ENCODE data around the gene BTBD6. TPM values are rescaled to one million over a fixed set of nuclear protein-coding genes. Genes with fewer than 3 reads are reported as not detected.

The BTBD6 gene
- total and polyA plus RNA-seq, 2 donors from 2014 or later, result 33.3 to 38.9 TPM

- Histone ChIP-seq H3K9me3 (ENCODE audit: control insufficient read depth in 2 of 3, insufficient read depth in 1 of 3, low read length in 3 of 3) (no peaks in the 10 kb centered on the region), H3K4me3 (ENCODE audit: low read length in 3 of 3) (no peak overlapping the region), H3K9ac (ENCODE audit: low read length in 3 of 3) (no peak overlapping the region), H3K27me3 (ENCODE audit: control insufficient read depth, insufficient read depth, low read length) (no peaks in the 10 kb centered on the region), H3K4me1 (ENCODE audit: control insufficient read depth in 2 of 3, insufficient read depth in 2 of 3, low read depth in 1 of 3, low read length in 3 of 3) (peaks cover 0 to 29% (median 0%) of the 10 kb centered on the region in 3 donors), H3K27ac (ENCODE audit: low read depth in 2 of 2, low read length in 2 of 2) (no peak overlapping the region), H3K36me3 (ENCODE audit: control insufficient read depth in 2 of 3, insufficient read depth in 3 of 3, low read length in 3 of 3) (no peaks in the 10 kb centered on the region)
- TF ChIP-seq, protein P1, sequence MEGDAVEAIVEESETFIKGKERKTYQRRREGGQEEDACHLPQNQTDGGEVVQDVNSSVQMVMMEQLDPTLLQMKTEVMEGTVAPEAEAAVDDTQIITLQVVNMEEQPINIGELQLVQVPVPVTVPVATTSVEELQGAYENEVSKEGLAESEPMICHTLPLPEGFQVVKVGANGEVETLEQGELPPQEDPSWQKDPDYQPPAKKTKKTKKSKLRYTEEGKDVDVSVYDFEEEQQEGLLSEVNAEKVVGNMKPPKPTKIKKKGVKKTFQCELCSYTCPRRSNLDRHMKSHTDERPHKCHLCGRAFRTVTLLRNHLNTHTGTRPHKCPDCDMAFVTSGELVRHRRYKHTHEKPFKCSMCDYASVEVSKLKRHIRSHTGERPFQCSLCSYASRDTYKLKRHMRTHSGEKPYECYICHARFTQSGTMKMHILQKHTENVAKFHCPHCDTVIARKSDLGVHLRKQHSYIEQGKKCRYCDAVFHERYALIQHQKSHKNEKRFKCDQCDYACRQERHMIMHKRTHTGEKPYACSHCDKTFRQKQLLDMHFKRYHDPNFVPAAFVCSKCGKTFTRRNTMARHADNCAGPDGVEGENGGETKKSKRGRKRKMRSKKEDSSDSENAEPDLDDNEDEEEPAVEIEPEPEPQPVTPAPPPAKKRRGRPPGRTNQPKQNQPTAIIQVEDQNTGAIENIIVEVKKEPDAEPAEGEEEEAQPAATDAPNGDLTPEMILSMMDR (IDR thresholded peaks at IDR 0.05; ENCODE audit: borderline replicate concordance, extremely low read depth, insufficient read depth), result no peak
- intact Hi-C loops (cut with DNase I), result loop anchor here (5.0 kb wide), 1 partner anchor 152 kb away; no protein-coding TSS in a partner anchor
- DNase-seq (no peak), FAIRE-seq (no peak)
These were observed 48.3 kb upstream of the BTBD6 start for GRCh38 chr14:105200074-105200473.

DNA sequence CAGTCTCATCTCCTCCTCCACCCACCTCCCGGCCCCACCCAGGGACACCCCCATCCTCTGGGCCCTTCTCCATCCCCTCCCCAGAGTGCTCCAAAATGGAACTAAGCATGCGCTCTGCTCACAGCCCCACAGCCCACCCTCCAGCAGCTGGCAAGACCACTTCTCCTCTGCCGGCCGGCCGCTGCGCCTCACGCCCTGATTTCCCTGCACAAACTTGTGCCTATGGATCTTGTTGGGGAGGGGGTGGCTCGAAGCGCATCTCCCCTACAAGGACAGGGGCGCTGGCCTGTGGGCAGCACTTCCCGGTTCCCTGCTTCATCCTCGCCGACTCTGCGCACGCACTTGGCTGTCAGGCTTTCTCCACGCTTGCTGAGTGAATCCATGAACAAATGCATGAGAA lies 47.7 kb upstream of the BTBD6 start:
- no peak overlapping the region for H3K9ac ChIP-seq (ENCODE audit: low read length in 3 of 3)
- no peaks in the 10 kb centered on the region for H3K27me3 ChIP-seq (ENCODE audit: control insufficient read depth, insufficient read depth, low read length)

GRCh38 chr14:105201156-105201924 lies 47.0 kb upstream of the BTBD6 start:
- peak in 1 of 5 donors; percentile 58 for DNase-seq
- intact Hi-C loops (cut with DNase I), result loop anchor here (5.0 kb wide), 1 partner anchor 151 kb away; no protein-coding TSS in a partner anchor

More for the DNA sequence above, 47.7 kb upstream of the BTBD6 start:
- intact Hi-C loops (cut with DNase I), result loop anchor here (5.0 kb wide), 1 partner anchor 152 kb away; no protein-coding TSS in a partner anchor
- Histone ChIP-seq H3K36me3 (ENCODE audit: control insufficient read depth in 2 of 3, insufficient read depth in 3 of 3, low read length in 3 of 3) (no peaks in the 10 kb centered on the region), H3K27ac (ENCODE audit: low read depth in 2 of 2, low read length in 2 of 2) (no peak overlapping the region), H3K9me3 (ENCODE audit: control insufficient read depth in 2 of 3, insufficient read depth in 1 of 3, low read length in 3 of 3) (no peaks in the 10 kb centered on the region), H3K4me3 (ENCODE audit: low read length in 3 of 3) (no peak overlapping the region), H3K4me1 (ENCODE audit: control insufficient read depth in 2 of 3, insufficient read depth in 2 of 3, low read depth in 1 of 3, low read length in 3 of 3) (peaks cover 0 to 35% (median 2%) of the 10 kb centered on the region in 3 donors)
- DNase-seq (no peak), FAIRE-seq (no peak)
- TF ChIP-seq, protein P1 (IDR thresholded peaks at IDR 0.05; ENCODE audit: borderline replicate concordance, extremely low read depth, insufficient read depth), result no peak

More at GRCh38 chr14:105201156-105201924, 47.0 kb upstream of the BTBD6 start:
- TF ChIP-seq, protein P1 (IDR thresholded peaks at IDR 0.05; ENCODE audit: borderline replicate concordance, extremely low read depth, insufficient read depth), result no peak
- Histone ChIP-seq H3K9me3 (ENCODE audit: control insufficient read depth in 2 of 3, insufficient read depth in 1 of 3, low read length in 3 of 3) (no peaks in the 10 kb centered on the region), H3K4me3 (ENCODE audit: low read length in 3 of 3) (no peak overlapping the region), H3K36me3 (ENCODE audit: control insufficient read depth in 2 of 3, insufficient read depth in 3 of 3, low read length in 3 of 3) (no peaks in the 10 kb centered on the region), H3K4me1 (ENCODE audit: control insufficient read depth in 2 of 3, insufficient read depth in 2 of 3, low read depth in 1 of 3, low read length in 3 of 3) (peaks cover 0 to 37% (median 6%) of the 10 kb centered on the region in 3 donors), H3K9ac (ENCODE audit: low read length in 3 of 3) (no peak overlapping the region), H3K27me3 (ENCODE audit: control insufficient read depth, insufficient read depth, low read length) (no peaks in the 10 kb centered on the region), H3K27ac (ENCODE audit: low read depth in 2 of 2, low read length in 2 of 2) (no peak overlapping the region)
- no peak for FAIRE-seq

Measured in kidney (tissue), 14 donors.